Fibroblast of peridontal ligament (primary cell): Measurements from ENCODE around the gene PLK5.
"Not testable (repeated sequence)": the region's sequence is repeated elsewhere in the genome, so short reads cannot be mapped to it uniquely, and the experiment has no call there.

Source experiments
- DNase-seq: peaks from one replicate; pipeline ENCODE4 v3.0.0-alpha.2; 2010; ENCODE audit errors: extremely low read depth

PLK5 gene

GRCh38 chr19:1523412-1524286 lies at the start of gene PLK5:
PLK5 (plus strand) TSS chr19:1524077; CDS start chr19:1526997, 2,920 bp downstream.
- DNase-seq = no peak

- DNase-seq = no peak
These were observed 49.0 kb upstream of the PLK5 start for GRCh38 chr19:1474765-1475351.

- DNase-seq = no peak
These were observed 48.0 kb upstream of the PLK5 start for GRCh38 chr19:1475751-1476437.

GRCh38 chr19:1477056-1477455 lies 46.8 kb upstream of the PLK5 start:
- DNase-seq = not testable (repeated sequence)

- peak; percentile 88 for DNase-seq
These were observed 44.8 kb upstream of the PLK5 start, which contains the start of gene C19orf25 for GRCh38 chr19:1478934-1479707. C19orf25 (minus strand) TSS chr19:1479215; CDS start chr19:1478903, 312 bp downstream.

GRCh38 chr19:1481224-1481892 lies 42.5 kb upstream of the PLK5 start:
- DNase-seq = no peak

GRCh38 chr19:1481893-1482360 lies 42.0 kb upstream of the PLK5 start:
- DNase-seq = no peak

GRCh38 chr19:1482361-1483130 lies 41.3 kb upstream of the PLK5 start:
- no peak for DNase-seq

- DNase-seq = no peak
These were observed 40.5 kb upstream of the PLK5 start for GRCh38 chr19:1483131-1483978.

- DNase-seq = no peak
These were observed 39.9 kb upstream of the PLK5 start for GRCh38 chr19:1483979-1484428.

GRCh38 chr19:1486720-1487575 lies 36.9 kb upstream of the PLK5 start:
- DNase-seq = no peak

GRCh38 chr19:1487576-1488281 lies 36.1 kb upstream of the PLK5 start:
- no peak for DNase-seq

- DNase-seq = no peak
These were observed 35.6 kb upstream of the PLK5 start for GRCh38 chr19:1488282-1488601.

GRCh38 chr19:1489463-1490310 lies 34.2 kb upstream of the PLK5 start:
- no peak for DNase-seq

GRCh38 chr19:1490311-1491113 lies 33.4 kb upstream of the PLK5 start, which contains the start of gene PCSK4:
PCSK4 (minus strand) TSS chr19:1490350; CDS start chr19:1490346, 4 bp downstream.
- DNase-seq = peak; percentile 99
